NCI-H510A (cell line): ENCODE results near the gene EYA2.

Experiments used
- DNase-seq: peaks from one replicate; lab custom pipeline; 2025; lab: John Stamatoyannopoulos, UW

The EYA2 gene

GRCh38 chr20:47066484-47067270, 172.0 kb downstream of the EYA2 start:
- no peak for DNase-seq

- no peak for DNase-seq
Observed at GRCh38 chr20:47067776-47068175, 173.1 kb downstream of the EYA2 start.

DNA sequence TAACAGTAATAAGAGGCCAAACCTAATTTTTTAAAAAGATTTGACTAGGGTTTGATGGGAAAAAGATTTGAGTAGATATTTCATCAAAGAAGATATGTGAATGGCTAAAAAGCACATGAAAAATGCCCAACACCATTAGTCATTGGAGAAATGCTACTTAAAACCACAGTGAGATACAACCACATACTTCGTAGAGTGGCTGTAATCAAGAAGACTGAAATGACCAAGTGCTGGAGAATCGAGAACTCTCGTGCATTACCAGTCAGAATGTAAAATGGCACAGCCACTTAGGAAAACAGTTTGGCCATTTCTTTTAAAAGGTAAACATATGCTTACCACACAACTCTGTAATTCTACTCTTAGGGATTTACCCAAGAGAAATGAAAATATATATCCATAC, 175.5 kb downstream of the EYA2 start:
- DNase-seq = no peak

GRCh38 chr20:47071646-47072185, 177.1 kb downstream of the EYA2 start:
- DNase-seq = no peak

DNA sequence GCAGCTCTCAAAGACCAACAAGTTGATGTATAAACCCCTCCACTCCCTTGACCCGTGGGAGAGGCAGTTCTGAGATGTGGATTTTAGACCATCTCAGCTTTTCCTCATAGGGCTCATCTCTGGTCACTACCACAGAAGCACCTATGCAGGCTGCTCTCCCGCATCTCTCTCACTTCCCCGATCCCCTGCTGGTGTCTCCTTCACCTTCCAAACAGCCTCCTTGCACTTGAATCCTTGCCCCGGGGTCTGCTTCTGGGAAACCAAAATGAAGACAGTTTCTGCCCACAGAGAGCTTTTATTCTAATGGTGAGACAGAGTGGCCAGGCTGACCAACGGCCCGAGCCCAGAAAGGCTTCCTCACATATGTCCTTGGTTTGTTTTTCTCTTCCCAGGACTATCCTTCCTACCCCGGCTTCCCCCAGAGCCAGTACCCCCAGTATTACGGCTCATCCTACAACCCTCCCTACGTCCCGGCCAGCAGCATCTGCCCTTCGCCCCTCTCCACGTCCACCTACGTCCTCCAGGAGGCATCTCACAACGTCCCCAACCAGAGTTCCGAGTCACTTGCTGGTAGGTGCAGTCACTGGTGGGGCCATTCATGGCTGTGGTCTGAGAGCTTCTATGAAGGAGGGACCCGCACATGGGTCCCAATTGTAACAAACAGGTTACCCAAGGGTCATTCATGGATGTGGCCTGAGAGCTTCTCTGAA, 179.3 kb downstream of the EYA2 start:
- no peak for DNase-seq

- no peak for DNase-seq
Observed at GRCh38 chr20:47075263-47075662, 180.6 kb downstream of the EYA2 start.

- no peak for DNase-seq
Observed at GRCh38 chr20:47079047-47079446, 184.4 kb downstream of the EYA2 start.

- DNase-seq = no peak
Observed at GRCh38 chr20:47080365-47080764, 185.7 kb downstream of the EYA2 start.

DNA sequence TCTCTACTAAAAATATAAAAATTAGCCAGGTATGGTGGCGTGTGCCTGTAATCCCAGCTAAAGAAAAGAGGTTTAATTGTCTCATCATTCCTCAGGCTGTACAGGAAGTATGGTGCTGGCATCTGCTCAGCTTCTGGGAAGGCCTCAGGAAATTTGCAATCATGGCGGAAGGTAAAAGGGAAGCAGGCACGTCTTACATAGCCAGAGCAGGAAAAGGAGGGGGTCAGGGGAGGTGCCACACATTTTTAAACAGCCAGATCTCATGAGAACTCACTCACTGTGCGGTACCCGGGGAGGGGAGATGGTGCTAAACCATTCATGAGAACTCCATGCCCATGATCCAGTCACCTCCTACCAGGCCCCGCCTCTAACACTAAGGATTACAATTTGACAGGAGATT, 191.7 kb downstream of the EYA2 start:
- no peak for DNase-seq

DNA sequence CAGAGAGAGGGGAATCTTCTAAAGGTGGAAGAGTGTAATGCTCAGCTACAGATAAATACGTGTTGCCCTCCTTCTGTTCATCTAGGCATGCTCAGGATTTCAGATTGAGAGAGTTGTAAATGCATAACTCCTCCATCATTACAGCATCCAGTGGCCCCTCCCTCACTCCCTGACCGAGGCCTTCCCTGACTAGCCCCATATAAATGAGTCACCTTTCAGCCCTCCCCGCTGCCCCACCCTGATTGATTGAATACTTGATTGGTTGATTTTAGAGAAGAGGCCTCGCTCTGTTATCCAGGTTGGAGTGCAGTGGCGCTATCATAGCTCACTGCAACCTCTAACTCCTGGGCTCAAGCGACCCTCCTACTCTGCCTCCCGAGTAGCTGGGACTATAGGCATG, 193.7 kb downstream of the EYA2 start:
- DNase-seq = no peak

DNA sequence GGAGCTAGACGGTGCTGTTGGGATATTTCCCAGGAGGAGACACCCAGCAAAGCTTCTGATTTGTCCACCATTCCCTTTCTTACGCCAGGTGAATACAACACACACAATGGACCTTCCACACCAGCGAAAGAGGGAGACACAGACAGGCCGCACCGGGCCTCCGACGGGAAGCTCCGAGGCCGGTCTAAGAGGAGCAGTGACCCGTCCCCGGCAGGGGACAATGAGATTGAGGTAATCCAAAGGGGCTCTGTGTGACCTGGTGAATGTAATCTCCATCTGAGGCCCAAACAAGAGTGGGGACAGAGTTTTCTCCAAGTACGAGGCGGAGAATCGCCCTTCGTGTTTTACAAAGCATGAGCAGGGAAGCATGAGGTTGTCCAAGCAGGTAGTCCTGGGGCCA, 194.5 kb downstream of the EYA2 start:
- no peak for DNase-seq

DNA sequence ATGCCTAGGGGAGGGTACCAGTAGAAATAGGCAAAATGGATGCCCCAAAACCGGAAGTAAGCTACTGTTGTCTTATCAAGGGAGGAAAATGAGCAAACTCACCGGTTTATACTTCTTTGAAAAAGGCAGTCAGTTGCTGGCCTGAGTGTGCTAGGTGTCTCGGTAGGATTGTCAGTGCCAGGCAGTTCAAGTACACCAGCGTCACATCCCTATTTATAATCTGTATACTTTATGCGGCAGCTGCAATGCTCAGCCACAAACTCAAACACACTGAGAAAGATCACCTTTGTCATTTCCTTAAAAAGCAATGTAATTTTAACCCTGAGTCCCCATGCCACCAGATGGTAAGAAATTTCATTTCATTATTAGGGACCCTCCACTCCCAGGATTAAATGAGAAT, 196.2 kb downstream of the EYA2 start:
- DNase-seq = no peak

GRCh38 chr20:47093320-47093966, 198.8 kb downstream of the EYA2 start:
- no peak for DNase-seq

- no peak for DNase-seq
Observed at GRCh38 chr20:47095690-47096089, 201.0 kb downstream of the EYA2 start.

DNA sequence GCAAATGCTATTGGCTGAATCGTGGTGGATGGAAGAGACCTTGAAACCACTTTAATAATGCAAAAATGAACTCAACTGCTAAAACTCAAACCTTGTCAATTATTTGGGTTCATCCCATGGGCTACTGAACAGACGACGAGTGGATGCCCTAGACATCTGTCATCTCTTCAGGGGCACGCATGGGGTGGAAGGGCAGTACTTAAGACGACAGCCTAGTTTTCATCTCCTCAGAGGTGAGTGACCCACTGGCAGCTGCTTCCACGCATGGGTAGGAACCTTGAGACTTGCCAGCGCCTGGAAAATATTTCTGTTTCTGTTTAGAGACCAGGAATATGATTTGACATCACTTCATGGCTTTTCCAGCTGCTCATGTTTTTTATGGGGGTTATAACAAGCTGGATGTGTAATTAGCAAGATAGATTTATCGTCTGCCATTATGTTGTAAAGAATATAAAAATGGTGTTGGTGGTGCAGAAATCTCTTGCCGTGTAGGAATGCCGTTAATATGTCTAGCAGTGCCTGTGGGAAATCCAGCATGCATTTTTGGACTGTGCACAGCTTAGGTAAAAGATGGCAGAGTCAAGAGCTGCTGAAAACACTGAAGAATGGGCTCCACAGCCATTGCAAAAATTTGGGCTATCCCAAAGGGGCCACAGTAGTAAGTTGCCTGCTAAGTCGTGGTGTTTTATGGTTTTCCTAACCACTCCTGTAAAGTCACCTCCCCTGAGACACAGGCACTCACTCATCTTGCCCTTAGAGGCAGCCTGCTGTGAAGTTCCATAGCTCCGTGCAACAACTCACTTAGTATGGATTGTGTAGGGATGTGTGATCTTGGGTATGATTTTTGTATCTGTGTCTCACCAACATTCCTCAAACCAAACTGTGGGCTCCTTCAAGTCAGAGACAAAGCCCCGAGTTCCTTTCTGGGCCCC, 203.3 kb downstream of the EYA2 start:
- no peak for DNase-seq

DNA sequence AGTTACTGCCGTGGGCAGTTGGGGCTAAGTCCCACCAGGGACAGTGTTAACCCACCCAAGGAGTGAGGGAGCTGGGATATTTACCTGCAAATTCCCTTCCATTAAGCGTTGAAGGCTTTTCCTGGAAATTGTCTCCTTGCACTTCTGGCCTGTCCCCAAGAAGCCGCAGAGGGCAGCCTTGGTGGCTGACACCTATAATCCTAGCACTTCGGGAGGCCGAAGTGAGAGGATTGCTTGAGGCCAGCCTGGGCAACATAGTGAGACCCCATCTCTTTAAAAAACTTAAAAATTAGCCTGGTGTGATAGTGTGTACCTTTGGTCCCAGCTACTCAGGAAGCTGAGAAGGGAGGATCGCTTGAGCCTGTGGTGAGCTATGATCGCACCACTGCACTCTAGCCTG, 204.4 kb downstream of the EYA2 start:
- no peak for DNase-seq

- no peak for DNase-seq
Observed at GRCh38 chr20:47099825-47100441, 205.3 kb downstream of the EYA2 start.

- no peak for DNase-seq
Observed at GRCh38 chr20:47102629-47103028, 208.0 kb downstream of the EYA2 start.

DNA sequence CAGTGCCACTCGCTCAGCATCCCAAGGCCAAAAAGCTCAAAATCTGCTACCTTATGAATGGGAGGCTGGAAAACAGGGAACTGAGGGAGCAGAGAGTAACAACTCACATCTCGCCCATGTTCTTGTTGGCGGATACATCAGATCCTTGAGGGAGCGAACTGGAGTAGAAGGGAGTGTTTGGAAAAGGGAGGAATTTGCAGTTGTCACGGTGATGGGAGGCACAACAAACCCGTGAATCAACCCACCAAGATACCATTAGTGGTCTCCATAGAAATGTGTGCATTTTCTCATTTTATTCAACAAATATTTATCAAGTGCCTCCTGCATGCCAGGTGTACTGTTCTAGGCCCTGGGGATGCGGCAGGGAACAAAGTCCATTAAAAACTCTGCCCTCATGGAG, 212.1 kb downstream of the EYA2 start:
- no peak for DNase-seq

- no peak for DNase-seq
Observed at GRCh38 chr20:47108994-47109393, 214.4 kb downstream of the EYA2 start.

GRCh38 chr20:47110819-47111218, 216.2 kb downstream of the EYA2 start:
- DNase-seq = no peak
